Stimulated activated CD4-positive, alpha-beta T cell treated with anti-CD3 and anti-CD28 coated beads, Interleukin-2, amount 100 ng/mL, for 24 hours (primary cell): ENCODE data around the gene PAPOLA.
"Not testable (repeated sequence)": the region's sequence is repeated elsewhere in the genome, so short reads cannot be mapped to it uniquely, and the experiment has no call there.

ENCODE experiments used
- DNase-seq, 2 donors: peaks; one replicate each; pipeline ENCODE4 v3.0.0-alpha.2; 2020

The PAPOLA gene

DNA sequence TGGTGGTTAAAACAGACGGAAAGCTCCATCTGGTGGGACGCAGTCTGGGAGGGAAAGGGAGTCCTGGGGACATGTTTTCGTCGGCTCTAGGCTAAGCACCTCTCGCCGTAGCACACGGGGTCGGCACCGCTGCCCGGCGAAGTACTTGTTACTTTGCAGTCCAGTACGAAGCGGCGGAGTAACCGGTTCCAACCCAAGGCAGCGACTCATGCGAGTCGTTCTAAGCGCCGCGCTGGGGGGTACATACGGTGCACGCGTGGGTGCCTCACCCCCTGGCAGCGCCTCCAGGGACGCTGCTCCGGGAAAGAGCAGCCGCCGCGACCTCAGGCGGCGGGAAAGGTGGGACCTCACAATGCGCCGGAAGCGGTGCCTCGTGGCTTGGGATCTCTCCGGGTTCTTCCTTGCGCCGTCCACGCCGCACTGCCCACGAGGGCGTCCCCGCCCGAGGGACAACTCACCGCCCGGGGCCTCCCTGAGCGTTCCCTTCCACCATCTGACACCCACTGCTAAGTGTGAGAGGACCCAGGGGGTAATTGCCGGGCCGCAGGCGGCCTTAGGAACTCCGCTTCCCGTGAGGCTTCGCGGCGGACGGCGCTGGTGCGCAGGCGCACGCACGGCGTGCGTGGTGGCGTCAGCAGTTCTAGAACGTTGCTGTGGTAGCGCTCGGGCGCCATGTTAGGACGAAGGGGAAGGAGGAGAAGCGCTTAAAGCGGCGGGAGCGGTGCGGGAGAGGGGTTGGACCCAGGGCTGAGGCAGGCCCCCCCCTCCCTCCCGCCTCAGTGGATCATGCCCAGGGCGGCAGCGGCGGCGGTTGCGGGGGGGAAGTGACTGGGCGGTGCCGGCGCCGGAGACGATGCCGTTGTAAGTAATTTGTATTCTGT is at the start of gene PAPOLA:
Gene PAPOLA (plus strand): TSS at position 643 of the 881 bp plus-strand sequence. CDS start 211 bp downstream, at position 854.
- DNase-seq, result peak; percentile 93 to 95

DNA sequence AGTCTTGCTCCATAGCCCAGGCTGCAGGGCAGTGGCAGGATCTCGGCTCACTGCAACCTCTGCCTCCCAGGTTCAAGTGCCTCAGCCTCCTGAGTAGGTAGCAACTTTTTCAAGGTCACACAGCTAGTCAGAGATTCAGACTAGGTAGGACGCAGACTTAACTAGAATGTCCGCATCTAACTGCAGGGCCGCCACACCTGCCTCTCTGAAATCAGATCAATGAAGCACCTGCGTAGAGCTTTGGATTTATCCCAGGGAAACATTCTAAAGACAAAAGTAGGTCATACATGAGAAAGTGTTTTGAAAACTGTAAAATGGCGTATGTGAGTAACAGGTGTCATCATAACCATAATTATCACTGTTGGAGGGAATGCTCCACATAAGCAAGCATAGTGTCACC is 49.5 kb upstream of the PAPOLA start:
- no peak for DNase-seq

DNA sequence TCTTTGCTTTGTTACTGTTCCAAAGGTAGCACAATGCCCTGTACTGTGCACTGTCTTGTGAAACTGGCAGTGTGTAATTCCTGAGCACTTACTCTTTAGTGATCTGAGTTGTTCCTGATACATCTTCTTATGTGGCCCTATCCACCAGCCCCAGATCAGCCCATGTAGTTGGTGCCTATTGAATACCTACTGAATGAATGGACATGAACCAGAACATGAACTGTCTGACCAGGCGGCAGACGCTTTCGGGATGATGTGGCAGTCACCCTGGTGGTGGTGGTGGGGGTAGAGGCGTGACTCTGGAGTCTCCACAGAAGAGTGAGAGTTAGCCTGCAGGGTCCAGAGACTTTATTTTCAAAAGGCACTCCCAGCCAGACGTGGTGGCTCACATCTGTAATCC is 46.6 kb upstream of the PAPOLA start:
- DNase-seq, result no peak

DNA sequence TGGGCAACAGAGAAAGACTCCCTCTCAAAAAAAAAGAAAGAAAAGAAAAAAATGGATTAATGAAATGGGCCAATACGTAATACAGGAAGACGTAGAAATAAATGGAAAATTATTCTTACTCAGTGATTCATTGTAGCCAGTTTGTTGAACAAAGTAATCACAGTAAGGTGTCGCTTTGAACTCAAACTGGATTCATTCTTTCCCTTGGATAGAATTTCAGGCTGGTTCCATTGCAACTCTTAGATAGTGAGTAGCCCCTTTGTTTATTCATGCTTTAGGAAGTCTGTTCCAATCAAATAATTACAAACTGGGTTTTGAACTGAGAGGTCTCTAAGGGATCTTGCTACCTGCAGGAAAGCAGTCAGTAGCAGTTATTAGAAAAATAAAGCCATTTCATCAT is 42.3 kb upstream of the PAPOLA start:
- no peak for DNase-seq

DNA sequence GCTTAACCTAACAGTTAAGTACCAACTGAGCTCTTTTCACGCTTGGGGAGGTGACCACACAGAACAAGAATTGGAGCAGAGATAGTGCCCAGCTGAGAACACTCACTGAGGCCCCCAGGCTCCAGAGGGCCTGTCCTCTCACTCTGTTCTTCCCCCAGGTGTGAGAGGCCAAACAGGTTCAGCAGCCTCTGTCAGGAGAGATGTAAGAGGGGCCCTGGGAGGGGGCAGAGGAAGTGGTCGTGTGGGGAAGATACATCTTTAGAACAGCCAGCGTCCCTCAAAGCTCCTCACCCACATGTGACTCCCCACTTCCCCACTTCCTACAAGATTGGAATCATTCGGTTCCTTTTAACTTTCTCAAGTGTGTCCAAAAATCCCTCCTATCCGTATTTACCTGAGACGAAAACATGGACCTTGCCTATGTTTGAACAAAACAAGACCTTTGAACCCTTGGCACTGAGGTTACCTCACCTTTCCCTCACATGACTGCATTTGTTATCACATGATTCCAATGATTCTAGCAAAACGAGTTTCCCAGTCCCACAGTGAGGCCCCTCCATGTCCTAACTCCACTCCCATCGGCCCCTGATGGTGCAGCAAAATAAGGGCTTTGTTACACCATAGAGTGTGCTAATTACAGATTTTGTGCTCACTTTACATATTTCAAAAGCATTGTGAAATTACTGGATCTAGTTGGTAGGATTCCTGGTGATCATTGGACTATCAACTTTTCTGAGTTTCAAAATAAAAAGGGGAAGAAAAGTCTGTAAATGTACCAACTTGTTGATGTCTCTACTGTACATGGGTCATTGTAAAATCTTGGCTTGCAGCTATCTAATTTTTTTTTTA is 40.0 kb upstream of the PAPOLA start:
- DNase-seq, result no peak

DNA sequence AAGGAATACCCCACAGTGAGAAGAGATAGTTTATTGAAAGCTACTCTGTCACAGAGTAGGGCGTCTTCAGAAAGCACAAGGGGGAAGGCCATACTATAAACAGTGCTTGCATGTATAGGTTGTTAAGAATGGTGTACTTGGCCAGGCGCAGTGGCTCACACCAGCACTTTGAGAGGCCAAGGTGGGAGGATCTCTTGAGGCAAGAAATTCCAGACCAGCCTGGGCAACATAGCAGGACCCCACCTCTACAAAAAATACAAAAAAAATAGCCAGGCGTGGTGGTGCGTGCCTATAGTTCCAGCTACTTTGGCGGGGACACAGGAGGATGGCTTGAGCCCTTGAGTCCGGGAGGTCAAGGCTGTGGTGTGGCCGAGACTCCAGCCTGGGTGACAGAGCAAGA is 38.0 kb upstream of the PAPOLA start:
- DNase-seq, result no peak

DNA sequence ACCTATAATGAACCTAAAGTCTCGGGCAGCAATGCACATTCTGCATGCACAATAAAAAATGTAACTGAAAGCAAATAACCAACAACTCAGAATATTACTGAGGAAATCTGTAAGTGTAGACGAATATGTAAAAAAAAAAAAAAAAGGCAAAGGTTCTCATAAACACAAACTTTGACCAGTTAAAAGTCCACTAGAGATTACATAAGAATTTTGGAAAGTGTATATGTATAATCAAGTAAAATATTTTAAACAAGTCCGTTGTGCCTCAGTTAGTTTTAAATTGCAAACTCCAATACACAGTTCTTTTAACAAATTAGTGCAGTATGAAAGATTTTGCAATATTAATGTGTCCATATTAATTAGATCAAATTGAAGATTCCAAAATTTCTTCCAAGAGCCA is 35.3 kb upstream of the PAPOLA start:
- DNase-seq, result no peak

DNA sequence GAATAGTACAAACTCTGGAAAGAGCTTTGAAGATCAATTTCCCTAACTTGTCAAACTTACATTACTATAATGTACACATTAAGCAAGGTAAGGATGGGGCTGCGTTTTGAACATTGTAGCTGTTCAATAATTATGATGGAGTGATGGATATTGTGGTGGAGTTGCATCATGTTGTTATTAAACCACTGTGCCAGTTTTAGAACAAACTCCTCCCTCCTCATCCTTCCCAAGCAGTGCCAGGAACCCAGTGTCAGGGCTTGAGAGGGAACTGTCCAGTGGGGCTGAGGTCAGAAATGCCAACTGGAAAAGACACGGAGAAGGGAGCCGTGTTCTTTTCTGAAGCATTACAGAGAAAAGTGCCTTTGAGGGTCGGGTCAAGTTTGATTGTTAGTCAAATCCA is 31.9 kb upstream of the PAPOLA start:
- DNase-seq, result no peak

DNA sequence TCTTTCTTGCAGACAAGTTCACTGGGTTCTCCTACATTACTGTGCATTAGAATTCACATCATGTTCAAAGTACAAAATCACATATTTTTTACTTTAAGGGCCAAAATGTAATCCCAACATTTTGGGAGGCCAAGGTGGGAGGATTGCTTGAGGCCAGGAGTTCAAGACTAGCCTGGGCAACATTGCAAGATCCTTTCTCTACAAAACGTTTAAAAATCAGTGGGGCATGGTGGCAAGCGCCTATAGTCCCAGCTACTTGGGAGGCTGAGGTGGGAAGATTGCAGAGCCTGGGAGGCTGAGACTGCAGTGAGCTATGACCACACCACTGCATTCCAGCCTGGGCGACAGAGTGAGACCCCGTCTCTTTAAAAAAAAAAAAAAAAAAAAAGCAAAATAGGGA is 31.2 kb upstream of the PAPOLA start:
- DNase-seq, result not testable (repeated sequence)

DNA sequence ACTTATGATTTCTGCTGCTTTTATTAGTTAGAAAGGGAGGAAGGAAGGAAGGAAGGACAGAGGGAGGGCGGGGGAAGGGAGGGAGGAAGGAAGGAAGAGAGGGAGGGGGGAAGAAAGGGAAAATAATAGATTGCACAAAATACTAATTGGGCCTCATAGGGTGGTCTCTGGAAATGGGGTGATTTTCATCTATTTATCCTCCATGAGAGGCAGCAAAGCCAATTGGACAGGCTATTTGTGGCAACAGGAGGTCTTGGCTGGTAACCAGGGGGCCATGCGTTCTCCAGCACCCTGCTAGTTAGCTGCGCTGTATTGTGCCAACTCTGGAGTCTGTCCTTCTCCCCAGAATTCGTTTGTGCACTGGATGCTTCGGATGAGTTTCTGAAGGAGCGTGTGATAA is 24.1 kb upstream of the PAPOLA start:
- no peak for DNase-seq

DNA sequence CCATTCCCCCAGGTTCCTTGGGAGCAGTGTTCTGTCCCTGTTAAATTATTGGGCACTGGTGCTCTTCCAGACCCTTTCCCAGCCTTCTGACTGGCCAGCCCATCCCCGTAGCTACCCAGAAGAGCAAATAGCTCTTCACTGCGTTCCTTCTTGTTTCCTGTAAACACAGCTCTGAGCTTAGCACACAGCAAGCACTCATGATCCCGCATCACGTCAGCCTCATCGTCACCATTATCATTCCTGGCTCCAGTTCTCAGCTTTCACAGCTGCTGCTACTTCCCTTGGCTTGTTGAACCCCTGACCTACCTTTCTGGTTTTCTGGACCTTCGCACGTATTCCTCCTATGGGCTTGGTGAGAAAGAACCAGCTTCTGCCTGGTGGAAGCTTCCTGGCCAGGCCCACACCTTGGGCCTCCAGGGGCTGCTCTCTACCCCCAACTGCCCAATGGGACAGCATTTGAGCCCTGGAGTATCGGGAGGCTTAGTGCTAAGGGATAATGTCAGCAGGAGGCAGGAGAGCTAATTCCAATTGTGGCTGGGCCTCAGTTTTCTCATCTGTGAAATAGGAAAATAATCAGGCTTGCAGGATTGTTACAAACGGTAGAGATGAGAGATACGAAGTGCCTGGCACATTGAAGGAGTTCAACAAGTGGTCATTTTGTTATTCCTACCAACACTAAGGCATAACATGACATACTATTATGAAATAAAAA is 22.6 kb upstream of the PAPOLA start:
- DNase-seq, result no peak

DNA sequence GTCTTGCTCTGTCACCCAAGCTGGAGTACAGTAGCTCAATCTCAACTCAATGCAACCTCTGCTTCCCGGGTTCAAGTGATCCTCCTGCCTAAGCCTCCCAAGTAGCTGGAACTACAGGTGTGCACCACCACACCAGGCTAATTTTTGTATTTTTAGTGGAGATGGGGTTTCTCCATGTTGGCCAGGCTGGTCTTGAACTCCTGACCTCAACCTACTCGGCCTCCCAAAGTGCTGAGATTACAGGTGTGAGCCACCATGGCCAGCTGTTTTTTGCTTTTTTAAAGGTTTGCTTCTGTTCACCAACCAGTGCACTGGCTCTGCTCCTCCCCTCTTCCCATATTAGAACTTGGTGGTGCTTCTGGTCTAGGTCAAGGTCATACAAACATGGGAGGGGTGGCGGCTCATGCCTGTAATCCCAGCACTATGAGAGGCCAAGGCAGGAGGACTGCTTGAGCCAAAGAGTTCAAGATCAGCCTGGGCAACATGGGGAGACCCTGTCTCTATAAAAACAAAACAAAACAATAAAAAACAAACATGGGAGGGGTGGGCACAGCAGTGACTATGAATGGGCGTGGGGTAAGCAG is 20.4 kb upstream of the PAPOLA start:
- no peak for DNase-seq

DNA sequence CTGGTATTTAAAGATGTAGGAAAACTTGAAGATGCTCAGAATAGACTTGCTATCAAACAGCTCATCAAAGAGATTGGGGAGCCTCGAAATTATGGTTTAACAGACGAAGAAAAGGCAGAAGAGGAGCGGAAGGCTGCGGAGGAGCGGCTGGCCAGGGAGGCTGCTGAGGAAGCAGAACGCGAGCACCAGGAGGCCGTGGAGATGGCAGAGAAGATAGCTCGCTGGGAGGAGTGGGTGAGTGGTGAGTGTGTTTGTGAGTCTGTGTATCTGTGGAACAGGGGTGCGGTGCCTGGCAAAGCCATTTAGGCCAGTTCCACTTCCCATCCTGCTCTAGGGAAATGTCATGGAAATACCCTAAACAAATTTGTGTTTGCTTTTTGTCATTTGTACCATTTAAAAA is 19.2 kb upstream of the PAPOLA start:
- no peak for DNase-seq

DNA sequence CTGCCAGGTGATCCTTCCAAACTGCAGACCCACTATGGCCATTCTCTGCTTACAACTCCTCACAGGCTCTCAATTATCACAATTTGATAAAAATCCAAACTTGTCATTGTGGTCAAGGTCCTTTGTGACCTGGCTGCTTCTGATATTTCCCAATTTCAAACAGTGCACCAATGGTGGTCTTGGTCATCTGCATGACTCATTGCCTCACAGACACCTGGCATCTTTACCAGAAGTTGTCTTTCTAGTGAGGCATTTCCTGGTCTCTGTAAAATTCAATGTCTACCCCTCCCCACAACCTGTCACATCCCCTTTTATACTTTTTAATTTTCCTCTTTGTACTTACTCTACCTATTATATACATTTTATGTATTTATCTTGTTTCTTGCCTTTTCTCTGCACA is 17.8 kb upstream of the PAPOLA start:
- DNase-seq, result no peak

DNA sequence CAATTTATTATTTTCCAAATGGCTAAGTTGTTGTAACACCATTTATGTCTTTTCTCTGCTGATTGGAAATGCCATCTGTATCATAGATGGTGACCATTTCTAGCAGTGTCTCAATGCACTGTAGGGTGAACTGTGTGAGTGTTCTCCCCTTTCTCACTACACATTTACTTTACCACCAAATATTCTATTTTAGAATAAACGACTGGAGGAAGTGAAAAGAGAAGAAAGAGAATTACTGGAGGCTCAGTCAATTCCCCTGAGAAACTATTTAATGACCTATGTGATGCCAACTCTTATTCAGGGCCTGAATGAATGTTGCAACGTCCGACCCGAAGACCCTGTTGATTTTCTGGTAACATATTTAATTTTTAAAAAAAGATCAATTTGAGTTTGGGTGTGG is 15.5 kb upstream of the PAPOLA start:
- DNase-seq, result no peak

DNA sequence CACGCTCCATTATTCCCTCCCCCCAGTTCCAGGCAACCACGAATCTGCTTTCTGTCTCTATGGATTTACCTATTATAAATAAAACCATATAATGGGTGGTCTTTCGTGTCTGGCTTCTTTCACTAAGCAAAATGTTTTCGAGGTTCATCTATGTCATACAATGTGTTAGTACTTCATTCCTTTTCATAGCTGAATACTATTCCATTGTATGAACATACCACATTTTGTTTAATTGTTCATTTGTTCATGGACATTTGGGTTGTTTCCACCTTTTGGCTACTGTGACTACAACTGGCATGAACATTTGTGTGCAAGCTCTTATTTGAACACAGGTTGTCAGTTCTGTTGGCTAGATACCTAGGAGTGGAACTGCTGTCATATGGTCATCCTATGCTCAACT is 12.9 kb upstream of the PAPOLA start:
- DNase-seq, result no peak

DNA sequence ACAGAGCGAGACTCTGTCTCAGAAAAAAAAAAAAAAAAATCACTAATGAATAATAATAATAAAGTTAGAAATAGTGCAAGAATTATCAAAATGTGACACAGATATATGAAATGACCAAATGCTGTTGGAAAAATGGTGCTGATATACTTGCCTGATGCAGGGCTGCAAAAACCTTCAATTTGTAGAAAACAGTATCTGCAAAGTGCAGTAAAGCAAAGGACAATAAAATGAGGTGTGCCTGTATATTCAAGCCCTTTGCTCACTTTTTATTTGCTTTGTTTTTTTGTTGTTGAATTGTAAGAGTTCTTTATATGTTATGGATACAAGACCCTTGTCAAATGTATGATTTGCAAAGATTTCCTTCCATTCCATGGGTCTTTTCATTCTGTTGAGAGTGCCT is 9.0 kb upstream of the PAPOLA start:
- DNase-seq, result no peak

DNA sequence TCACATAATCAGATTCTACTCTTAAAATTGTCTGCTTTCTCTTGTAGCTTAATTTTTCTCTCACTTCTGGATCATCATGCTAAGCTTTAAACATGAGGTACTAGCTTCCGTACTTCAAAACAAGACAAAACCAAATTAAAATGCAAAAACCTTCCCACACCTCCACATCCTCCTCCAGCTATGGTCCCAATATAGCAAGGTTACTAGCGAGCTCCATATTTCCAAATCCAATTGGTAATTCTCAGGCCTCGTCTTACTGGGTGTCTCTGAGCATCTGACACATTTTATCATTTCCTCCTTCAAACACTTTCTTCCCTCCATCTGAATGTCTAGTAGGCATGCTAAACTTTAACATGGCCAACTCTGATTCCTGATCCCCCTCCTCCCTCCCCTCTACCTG is 7.9 kb upstream of the PAPOLA start:
- DNase-seq, result no peak

DNA sequence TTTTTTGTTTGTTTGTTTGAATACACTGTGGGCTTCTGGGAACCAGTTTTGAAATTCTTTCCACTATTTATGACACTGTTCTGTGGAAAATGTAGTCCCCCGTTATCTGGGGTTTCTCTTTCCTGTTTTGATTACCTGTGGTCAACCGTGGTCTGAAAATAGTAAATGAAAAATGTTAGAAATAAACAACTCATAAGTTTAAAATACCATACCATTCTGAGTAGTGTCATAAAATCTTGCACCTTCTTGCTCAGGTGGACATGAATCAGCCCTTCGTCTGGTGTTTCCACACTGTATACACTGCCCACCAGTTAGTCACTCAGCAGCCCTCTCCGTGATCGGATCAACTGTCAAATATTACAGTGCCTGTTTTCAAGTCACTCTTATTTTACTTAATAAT is 5.1 kb upstream of the PAPOLA start:
- DNase-seq, result no peak

DNA sequence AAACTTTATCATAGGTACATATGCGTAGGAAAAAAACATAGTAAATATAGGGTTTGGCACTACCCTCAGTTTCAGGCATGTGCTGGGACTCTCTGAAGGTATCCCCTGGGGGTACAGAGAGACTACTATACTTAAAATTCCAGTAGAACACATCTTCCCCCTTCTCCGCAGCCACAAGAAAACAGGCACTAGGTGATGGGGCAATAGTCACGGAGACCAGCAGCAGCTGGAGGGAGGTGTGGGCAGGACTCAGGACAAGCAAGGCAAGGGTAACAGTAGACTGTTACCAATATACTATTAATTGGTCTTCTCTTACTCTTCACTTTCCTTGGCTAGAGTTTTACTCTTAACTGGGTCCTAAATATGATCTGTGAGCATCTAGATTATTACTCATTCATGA is 4.6 kb upstream of the PAPOLA start:
- DNase-seq, result no peak

DNA sequence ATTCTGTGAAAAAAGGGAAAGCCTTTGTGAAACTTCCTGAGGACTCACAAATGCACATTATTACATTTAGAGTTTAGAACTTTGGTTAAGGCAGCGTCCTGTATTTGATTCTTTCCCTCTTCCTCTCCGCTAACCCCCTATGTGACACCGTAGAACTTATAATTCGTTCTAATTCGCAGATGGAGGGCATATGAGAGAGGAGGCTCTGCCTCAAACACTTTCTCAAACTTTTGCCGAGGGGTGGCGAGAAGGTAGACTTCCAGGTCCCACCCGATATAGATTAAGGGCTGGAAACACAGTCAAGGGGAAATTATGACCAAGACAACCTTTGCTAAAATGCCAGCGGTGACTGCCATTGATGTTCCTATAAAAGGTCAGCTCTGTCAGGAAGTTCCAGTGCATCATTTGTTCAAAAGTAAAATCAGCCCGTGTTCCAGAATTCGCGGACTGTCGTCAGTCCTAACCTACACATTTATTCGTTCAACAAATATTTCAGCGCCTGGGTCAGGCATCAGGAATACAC is 904 bp upstream of the PAPOLA start:
- no peak for DNase-seq

DNA sequence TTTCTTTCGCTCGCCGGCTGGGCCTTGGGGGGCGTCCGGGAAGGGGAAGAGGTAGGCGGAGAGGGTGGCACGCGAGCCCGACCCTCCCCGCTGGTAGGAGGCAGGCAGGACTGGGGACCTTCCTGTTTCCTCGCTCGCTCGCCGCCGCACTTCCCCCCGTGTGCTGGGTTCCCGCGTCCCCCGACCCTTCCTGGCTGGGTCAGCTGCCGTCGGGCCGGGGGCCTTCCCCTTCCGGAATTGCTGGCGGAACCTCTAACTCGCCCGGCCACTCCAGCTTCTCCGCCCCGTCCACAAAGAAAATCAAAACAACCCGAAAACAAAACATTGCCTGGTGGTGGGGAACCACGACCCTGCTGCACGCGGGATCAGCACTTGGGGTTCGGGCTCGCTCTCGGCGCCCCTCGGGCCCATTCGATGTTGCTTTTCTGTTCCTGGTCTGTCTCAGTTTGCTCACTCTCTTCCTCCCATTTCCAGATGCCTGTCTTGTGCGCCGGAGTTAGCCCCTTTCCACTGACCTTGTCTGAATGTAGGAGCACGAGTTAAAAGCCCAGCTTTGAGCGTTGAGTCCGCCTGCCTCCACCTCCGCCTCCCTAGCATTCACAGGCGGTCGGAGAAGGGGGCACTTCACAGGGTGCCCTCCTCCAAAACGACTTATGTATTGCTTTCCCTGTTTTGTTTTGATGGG is 581 bp downstream of the PAPOLA start:
- peak in 1 of 2 donors; percentile 61 for DNase-seq
